HG02970 (cell line): ENCODE data around the gene UFSP2.
A peak's percentile ranks its signal among the peaks of the same experiment; 100 is the strongest.

Experiments
- ATAC-seq: cut with Tn5 transposase; IDR thresholded peaks from one replicate; pipeline ENCODE4 v1.9.1; 2021; ENCODE audit warnings: mild to moderate bottlenecking, moderate library complexity, moderate number of reproducible peaks; ENCODE audit not compliant: unreplicated experiment, low FRiP score

Gene UFSP2

DNA sequence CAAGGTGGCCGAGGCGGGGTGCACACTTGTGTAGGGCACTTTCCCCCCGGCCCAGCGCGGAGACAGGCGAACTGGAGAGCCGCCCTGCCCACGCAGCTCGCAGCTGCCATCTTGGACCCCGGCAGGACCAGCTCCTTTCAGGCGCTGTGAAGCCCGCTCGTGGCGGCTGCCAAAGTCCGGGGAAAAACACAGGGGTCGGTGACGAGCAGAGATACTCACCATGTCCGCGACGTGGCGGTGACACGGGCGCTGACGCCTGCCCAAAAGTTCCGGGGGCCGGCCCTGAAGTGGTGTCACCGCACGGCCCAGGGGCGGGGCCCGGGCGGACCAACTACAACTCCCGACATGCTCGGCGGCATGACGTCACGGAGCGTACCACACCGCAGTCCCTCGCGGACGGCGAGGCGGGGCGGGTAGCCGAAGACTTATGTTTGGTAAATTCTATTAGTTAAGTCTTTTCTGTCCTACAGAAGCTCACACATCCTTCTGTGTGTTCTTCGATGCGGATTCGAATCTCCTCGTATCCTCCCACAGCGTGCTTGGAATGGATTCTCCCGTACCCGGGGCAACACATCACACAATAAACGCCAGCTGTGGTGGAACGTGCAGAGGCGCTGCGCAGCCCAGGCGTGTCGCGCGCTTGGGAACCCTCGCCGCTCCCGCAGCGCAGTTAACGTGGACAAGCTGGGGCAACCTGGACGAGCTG, at the start of gene UFSP2:
Gene UFSP2 (minus strand): TSS at position 318 of the 706 bp plus-strand sequence. CDS start 96 bp downstream, at position 222.
- peak; percentile 93 for ATAC-seq

DNA sequence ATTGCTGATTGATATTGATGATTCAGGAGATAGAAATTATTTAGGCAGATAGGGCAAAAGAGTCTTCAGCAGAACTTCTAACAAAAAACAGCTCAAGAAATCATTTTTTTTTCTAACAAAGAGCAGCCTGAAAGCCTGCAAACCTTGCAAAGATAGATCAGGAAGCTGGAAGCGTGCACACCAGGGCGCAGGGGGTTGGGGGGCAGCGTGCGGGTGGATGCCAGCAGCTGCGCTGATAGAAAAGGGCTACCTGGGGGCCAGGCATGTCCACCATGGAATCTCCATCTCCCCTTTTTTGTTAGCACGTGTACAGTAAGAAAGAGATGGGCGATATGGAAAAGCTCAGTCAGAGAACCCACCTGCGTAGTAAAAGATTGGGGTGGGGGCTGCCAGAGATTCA, 47.5 kb upstream of the UFSP2 start:
- no peak for ATAC-seq

DNA sequence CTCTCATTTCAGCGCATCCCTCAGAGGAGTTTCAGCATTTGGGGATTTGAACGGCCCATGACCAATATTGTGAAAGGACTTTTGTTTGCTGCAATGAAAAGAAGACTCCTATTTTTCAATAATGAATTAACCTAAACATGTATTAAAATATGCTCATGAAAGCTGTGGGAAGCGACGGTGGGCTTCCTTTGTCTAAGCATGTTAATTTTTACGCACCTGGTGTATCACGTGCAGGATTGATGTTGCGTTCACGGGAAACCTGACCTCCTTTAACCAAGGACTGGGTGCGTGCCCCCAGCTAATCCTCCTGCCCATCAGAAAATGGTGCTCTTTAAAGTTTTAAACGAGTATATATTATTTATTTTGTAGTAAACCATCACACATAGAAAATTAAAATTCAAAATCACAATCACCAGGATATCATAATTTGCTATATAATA, 46.4 kb upstream of the UFSP2 start:
- ATAC-seq, result no peak

GRCh38 chr4:185471235-185472102, 45.7 kb upstream of the UFSP2 start, which contains the start of gene CCDC110:
Gene CCDC110 (minus strand): TSS chr4:185471733. CDS start chr4:185471683, 50 bp downstream.
- ATAC-seq, result peak; percentile 83

DNA sequence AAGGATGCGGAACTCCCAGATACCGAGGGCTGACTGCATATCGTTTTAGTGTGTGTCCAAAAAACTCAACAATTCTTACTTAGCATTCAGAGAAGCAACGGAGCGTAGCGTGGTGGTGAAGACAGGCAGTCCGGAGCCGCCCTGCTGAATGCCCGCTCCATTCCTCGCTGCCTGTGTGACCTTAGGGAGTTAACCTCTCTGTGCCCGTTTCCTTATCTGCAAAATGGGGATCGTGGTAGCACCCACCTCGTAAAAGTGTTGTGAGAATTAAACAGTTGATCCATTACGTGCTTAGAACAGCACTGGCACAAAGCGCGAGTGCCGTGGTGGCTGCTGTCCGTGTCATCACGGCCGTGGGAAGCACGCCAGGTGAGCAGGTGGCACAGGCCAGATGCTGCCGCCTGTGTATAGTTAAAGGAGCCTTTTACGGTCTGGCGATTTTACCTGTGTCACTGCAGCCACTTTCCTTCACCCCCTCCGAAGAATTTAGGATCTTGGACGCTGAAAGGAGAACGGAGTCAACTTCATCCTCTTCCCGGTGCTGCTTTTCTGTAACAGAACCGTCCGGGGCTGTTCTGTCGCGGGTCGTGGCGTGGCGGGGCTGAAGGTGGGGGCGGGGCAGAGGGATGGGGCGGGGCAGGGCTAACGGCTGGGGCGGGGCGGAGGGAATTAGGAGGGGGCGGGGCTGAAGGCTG, 44.9 kb upstream of the UFSP2 start:
- peak; percentile 25 for ATAC-seq

- no peak for ATAC-seq
These were observed 43.9 kb upstream of the UFSP2 start for GRCh38 chr4:185469580-185470154.

DNA sequence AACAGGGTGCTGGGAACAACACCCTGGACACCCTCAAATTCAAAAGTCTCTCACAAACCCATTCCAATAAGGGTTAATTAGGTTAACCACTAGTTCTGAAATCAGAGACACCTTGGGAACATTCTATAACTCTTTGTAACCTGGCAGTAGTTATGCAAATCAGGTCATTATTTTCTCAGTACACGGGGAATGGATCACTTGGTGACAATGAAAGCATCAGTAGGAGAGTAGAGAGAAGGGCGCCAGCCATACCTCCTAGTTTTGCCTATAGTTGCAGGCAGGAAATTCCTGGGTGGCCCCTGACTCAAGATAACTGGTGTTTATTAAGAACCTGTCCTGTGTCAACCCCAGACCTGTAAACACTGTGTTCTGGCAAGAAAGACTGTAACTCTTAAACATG, 43.2 kb upstream of the UFSP2 start:
- ATAC-seq, result no peak

GRCh38 chr4:185467991-185468390, 42.2 kb upstream of the UFSP2 start:
- ATAC-seq, result no peak

DNA sequence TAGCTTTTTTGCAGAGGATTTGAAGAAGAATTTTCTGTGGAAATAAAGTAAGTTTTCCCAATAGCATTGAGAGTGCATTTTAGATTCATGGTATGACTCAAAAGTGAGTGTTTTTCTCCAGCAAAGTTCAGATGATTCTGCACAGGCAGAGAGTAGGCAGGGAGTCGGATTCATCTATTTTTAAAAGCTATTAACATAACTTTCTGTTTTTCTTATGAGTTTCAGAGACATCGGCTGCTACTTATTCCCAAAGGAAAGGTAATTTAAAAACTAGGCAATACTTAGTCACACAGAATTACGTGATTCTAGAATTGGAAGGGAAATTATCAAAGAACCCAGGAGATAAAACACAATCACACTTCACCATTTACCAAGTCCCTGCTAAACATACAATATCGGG, 41.3 kb upstream of the UFSP2 start:
- ATAC-seq, result no peak

- no peak for ATAC-seq
These were observed 39.9 kb upstream of the UFSP2 start for GRCh38 chr4:185465707-185466106.

DNA sequence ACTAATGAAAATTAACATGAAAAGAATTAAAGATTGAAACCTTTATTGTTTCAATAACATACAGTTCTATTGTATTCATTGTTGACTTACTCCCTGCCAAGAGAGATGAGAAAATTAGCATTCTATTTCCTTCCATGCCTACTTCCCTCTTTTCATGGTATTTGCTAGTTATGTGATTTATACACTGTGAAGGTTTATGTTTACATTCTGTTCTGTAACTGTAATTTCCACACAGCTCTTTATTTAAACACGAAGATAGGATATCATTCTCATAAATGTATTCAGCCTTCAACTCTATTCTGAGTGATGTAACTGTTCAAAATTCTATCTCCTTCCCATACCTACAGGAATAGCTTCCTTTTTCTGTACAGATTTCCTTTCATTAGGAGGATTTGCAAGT, 39.1 kb upstream of the UFSP2 start:
- ATAC-seq, result no peak

DNA sequence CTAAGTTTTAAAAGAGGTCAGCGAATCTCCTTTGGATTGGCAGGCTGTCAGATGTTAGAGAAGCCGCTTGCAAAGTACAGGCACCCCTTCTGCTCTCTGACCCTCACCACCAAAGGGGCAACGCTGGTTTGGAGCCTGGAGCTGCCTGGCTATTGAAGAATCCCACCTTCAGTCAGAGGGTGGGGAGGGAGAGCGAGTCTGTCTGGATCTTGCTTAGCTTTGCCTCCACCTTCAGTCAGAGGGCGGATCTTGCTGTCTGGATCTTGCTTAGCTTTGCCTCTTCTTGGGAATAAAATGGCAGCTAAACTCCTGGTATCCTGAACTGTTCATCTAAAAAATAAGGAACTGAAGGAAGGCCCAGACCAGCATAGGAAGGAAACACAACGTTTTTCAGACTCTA, 38.4 kb upstream of the UFSP2 start:
- no peak for ATAC-seq

GRCh38 chr4:185463541-185463940, 37.8 kb upstream of the UFSP2 start:
- no peak for ATAC-seq

DNA sequence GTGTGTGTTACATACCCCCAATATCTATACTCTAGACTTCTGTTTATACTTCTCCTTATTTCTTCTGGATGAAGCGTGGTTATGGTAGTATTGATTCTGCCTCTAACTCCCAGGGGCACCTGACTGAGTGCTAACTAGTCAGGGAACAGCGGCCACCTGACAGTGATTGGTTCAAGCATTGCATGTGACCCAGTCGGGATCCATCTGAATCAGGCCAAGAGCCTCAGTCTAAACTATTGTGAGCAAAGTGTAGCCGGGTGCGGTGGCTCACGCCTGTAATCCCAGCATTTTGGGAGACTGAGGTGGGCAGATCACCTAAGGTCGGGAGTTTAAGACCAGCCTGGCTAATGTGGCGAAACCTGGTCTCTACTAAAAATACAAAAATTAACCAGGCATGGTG, 35.8 kb upstream of the UFSP2 start:
- no peak for ATAC-seq

GRCh38 chr4:185457136-185457535, 31.4 kb upstream of the UFSP2 start:
- no peak for ATAC-seq

DNA sequence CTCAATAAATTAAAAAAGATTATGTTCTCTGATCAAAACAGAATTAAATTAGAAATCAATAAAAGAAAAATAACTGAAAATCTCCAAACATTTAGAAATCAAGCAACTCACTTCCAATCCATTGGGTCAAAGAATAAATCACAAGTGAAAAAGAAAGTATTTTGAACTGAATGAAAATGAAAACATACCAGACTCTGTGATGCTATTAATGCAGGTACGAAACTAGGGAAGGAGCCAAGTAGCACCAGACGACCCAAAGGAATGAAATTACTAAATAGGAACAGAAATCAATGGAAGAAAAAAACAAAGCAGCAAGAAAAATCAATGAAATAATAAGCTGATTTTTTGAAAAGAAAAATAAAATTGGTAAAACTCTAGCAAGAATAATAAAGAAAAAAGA, 30.4 kb upstream of the UFSP2 start:
- no peak for ATAC-seq

GRCh38 chr4:185445209-185445608, 19.4 kb upstream of the UFSP2 start:
- no peak for ATAC-seq

DNA sequence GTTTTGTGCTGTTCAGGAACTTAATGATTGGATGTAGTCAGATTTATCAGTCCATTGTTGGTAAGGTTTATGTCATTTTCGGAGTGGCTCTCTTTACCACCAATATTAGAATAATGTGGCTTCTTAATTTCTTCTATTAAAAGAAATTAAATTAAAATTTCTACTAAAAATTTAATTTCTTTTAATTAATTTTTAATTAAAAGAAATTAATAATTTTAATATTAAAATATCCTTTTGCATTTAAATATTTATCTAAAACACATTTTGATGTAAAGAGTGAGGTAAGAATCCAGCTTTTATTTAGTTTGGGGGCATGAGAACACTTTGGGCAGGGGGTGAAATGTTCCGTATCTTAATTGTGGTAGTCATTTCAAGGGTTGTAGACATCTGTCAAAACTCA, 15.7 kb upstream of the UFSP2 start:
- ATAC-seq, result no peak

- no peak for ATAC-seq
These were observed 12.0 kb upstream of the UFSP2 start for GRCh38 chr4:185437809-185438208.

GRCh38 chr4:185435466-185435865, 9.7 kb upstream of the UFSP2 start:
- ATAC-seq, result no peak

- no peak for ATAC-seq
These were observed 3.9 kb upstream of the UFSP2 start for GRCh38 chr4:185429660-185430059.
